CD4-positive, alpha-beta T cell treated with Interleukin-10 for 1 hour (primary cell): Measurements from ENCODE around the gene IL37.

Experiments
- DNase-seq: peaks from one replicate; pipeline ENCODE4 v3.0.0-alpha.2; 2020

The IL37 gene

GRCh38 chr2:112962308-112963175, 51.6 kb downstream of the IL37 start:
- DNase-seq = no peak

- no peak for DNase-seq
Measured at GRCh38 chr2:112967023-112967422, 56.1 kb downstream of the IL37 start.
